ENCODE results near the gene HS6ST3. TPM values are rescaled to one million over a fixed set of nuclear protein-coding genes. Genes with fewer than 3 reads are reported as not detected.

HS6ST3 gene
- total RNA-seq, 1 donor from 2014 or later, result 0.26 TPM

- H3K36me3 Mint-ChIP-seq (ENCODE audit: low read depth), result peaks cover 13% of the 10 kb centered on the region
- H3K27ac Mint-ChIP-seq (ENCODE audit: unreplicated experiment), result peak overlapping the region; percentile 15
- peaks cover 11% of the 10 kb centered on the region for H3K9me3 Mint-ChIP-seq
- H3K27me3 Mint-ChIP-seq (ENCODE audit: low read depth), result no peaks in the 10 kb centered on the region
- DNase-seq (ENCODE audit: low read depth, low spot score), result no peak
- H3K4me3 Mint-ChIP-seq, result no peak overlapping the region
- H3K4me1 Mint-ChIP-seq, result peaks cover 61% of the 10 kb centered on the region
- TF ChIP-seq, protein P1, sequence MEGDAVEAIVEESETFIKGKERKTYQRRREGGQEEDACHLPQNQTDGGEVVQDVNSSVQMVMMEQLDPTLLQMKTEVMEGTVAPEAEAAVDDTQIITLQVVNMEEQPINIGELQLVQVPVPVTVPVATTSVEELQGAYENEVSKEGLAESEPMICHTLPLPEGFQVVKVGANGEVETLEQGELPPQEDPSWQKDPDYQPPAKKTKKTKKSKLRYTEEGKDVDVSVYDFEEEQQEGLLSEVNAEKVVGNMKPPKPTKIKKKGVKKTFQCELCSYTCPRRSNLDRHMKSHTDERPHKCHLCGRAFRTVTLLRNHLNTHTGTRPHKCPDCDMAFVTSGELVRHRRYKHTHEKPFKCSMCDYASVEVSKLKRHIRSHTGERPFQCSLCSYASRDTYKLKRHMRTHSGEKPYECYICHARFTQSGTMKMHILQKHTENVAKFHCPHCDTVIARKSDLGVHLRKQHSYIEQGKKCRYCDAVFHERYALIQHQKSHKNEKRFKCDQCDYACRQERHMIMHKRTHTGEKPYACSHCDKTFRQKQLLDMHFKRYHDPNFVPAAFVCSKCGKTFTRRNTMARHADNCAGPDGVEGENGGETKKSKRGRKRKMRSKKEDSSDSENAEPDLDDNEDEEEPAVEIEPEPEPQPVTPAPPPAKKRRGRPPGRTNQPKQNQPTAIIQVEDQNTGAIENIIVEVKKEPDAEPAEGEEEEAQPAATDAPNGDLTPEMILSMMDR (conservative IDR thresholded peaks at IDR 0.05), result no peak
These were observed 692.3 kb downstream of the HS6ST3 start for GRCh38 chr13:96782186-96782585.

GRCh38 chr13:96783057-96783456 lies 693.1 kb downstream of the HS6ST3 start:
- H3K36me3 Mint-ChIP-seq (ENCODE audit: low read depth), result peaks cover 7% of the 10 kb centered on the region
- peaks cover 59% of the 10 kb centered on the region for H3K4me1 Mint-ChIP-seq
- TF ChIP-seq, protein P1 (conservative IDR thresholded peaks at IDR 0.05), result no peak

DNA sequence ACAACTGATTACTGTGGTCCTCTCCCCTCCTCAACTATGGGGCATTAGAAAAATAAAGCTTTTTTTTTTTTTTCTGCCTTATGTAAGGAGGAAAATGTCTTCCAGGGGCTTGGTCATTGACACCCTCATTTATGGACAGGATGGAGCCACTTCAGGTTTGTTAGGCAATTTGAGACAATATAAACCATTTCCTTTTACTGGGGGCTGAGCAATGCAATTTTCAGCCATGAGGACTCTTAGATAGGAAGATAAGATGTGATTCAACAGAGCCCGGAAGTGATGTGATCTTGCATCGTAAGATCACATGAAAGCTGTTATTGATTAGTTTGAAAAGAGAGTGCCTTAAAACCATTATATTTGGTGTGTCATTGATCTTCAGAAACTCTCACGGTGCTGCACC lies 693.6 kb downstream of the HS6ST3 start:
- Mint-ChIP-seq H3K9me3 (peaks cover 3% of the 10 kb centered on the region), H3K4me1 (peaks cover 59% of the 10 kb centered on the region), H3K4me3 (no peak overlapping the region), H3K27me3 (ENCODE audit: low read depth) (no peaks in the 10 kb centered on the region), H3K27ac (ENCODE audit: unreplicated experiment) (no peak overlapping the region), H3K36me3 (ENCODE audit: low read depth) (peaks cover 5% of the 10 kb centered on the region)
- TF ChIP-seq, protein P1 (conservative IDR thresholded peaks at IDR 0.05), result no peak
- no peak for DNase-seq (ENCODE audit: low read depth, low spot score)

More at GRCh38 chr13:96783057-96783456, 693.1 kb downstream of the HS6ST3 start:
- no peaks in the 10 kb centered on the region for H3K27me3 Mint-ChIP-seq (ENCODE audit: low read depth)
- no peak overlapping the region for H3K4me3 Mint-ChIP-seq
- no peak for DNase-seq (ENCODE audit: low read depth, low spot score)
- H3K9me3 Mint-ChIP-seq, result peaks cover 6% of the 10 kb centered on the region
- no peak overlapping the region for H3K27ac Mint-ChIP-seq (ENCODE audit: unreplicated experiment)

DNA sequence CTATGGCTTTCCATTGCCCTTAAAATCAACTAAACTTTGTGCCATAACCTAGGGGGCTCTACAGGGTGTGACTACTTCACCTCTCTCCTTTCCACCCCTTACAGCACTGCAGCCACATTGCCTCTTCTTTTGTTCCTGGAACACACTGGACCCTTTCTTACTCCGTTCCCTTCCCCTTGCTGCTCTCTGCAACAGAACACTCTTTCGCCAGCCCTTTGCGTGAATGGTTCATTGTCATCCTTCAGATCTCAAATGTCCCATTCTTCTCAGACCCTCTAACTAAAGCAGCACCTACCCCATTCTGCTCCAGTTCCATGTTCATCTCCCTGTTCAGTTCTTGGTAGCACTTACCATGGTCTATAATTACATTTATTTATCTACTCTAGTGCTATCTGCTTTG lies 696.1 kb downstream of the HS6ST3 start:
- Mint-ChIP-seq H3K4me3 (no peak overlapping the region), H3K4me1 (peaks cover 42% of the 10 kb centered on the region), H3K9me3 (no peaks in the 10 kb centered on the region), H3K36me3 (ENCODE audit: low read depth) (peaks cover 5% of the 10 kb centered on the region), H3K27me3 (ENCODE audit: low read depth) (no peaks in the 10 kb centered on the region), H3K27ac (ENCODE audit: unreplicated experiment) (peak overlapping the region; percentile 13)
- no peak for DNase-seq (ENCODE audit: low read depth, low spot score)
- TF ChIP-seq, protein P1 (conservative IDR thresholded peaks at IDR 0.05), result no peak

- DNase-seq (ENCODE audit: low read depth, low spot score), result no peak
- Mint-ChIP-seq H3K27ac (ENCODE audit: unreplicated experiment) (no peak overlapping the region), H3K9me3 (no peaks in the 10 kb centered on the region), H3K27me3 (ENCODE audit: low read depth) (no peaks in the 10 kb centered on the region), H3K36me3 (ENCODE audit: low read depth) (peaks cover 3% of the 10 kb centered on the region), H3K4me1 (no peaks in the 10 kb centered on the region), H3K4me3 (no peak overlapping the region)
- TF ChIP-seq, protein P1 (conservative IDR thresholded peaks at IDR 0.05), result peak; percentile 19
These were observed 702.3 kb downstream of the HS6ST3 start for GRCh38 chr13:96792188-96792587.
